ENCODE data around the gene OR10AD1.

DNA sequence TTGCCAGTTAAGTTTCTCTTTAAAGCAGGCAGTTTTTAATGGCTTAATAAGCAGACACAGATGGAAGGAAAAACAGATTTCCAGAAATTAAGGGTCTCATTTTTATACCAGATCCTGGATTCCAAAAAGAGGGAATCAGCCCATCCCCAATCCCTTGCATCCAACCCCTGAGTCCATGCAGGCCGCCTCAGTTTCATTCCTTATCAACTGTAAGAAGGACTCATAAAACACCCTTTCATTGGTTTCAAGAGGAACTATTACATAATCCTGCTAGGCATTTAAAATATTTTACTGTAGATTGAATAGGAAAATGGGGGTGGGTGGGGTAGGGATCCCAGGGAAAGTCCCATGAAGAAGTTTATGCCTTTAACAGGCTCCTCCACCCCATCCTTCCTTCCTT lies 10.2 kb downstream of the OR10AD1 start:
- TF ChIP-seq POLR2A (IDR thresholded peaks at IDR 0.05; ENCODE audit: low read length): no peak
- no peak for TF ChIP-seq GATA1 (IDR thresholded peaks at IDR 0.05; ENCODE audit: low read depth, low read length)
